Measurements from ENCODE around the gene JAKMIP3.

JAKMIP3 gene

DNA sequence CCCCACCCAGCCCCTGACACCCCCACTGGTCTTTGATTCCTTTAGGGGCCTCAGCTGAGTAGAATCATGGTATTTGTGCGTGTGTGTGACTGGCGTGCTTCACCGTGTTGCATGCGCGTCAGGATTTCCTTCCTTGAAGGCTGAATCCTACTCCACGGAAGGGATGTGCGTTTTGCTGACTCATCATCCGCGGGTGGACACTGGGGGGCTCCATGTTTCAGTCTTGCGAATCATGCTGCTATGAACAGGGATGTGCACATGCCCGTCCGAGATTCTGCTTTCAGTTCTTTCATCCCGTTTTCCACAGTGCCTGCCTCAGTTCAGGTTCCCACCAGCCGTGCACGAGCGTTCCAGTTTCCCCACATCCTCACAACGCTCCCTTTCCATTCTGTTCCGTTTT lies 20.9 kb upstream of the JAKMIP3 start:
- DNase-seq (ENCODE audit: low read depth), result no peak

DNA sequence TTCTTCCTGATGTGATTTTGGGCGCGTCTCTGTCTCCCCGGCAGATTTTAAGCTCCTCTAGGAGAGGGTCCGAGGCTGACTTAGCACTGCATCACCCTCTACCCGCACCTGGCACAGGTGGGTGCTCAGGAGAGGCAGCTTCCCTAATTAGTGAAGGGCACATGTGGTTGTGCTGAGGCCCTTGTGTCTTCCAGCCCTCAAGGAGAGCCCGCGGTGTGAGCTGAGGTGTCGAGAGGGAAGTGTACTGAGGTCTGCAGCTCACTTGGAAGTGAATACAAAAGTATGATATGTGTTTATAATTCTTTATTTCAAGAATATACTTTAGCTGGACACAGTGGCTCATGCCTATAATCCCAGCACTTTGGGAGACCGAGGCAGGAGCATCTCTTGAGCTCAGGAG lies 20.4 kb upstream of the JAKMIP3 start:
- DNase-seq (ENCODE audit: low read depth), result no peak

DNA sequence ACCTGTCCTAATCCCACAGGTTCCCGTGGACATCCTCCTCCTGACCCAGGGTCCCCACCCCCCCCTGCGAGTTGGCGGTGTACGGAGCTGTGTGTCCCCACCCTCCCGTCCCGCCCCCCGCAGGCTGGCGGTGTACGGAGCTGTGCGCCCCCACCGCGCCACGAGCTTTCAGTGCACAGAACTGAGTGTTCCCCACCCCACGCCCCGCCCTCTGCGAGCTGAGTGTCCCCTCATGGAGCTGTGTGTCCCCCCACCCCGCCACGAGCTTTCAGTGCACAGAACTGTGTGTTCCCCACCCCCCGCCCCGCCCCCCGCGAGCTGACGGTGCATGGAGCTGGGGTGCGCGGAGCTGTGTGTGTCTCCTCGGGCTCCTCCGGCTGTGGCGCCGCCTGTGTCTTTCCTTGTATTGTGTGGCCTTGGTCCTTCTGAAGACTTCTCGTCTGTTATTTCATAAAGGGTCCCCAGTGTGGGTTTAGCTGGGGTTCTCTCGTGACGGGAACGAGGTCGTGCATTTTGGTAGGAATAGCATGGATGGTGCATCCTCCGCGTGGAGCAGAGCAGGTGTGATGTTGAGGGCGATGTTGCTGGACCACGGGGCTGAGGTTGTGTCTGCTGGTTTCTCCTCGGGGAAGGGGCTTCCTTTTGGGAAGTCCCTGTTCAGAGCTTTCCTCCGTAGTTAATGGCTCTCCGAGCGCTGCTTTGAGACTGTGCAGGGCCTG lies 18.0 kb upstream of the JAKMIP3 start:
- no peak for DNase-seq (ENCODE audit: low read depth)

DNA sequence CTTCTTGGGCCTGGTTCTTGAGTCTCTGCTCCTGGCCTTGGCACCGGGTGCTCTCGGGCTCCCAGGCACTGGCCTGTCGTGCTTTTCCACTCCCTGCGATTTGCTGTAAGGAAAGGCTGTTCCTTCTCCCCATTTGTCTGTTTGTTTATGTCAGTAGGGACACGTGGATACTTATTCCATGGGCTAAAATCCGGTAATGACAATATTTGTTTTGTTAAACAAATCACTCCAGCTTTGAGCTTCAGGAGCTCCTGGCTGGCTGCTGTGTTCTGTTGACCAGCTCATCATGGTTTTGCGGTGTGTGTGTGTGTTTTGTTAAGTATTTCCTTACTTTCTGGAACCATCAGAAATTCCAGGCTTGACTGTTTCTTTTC lies 17.5 kb upstream of the JAKMIP3 start:
- no peak for DNase-seq (ENCODE audit: low read depth)

DNA sequence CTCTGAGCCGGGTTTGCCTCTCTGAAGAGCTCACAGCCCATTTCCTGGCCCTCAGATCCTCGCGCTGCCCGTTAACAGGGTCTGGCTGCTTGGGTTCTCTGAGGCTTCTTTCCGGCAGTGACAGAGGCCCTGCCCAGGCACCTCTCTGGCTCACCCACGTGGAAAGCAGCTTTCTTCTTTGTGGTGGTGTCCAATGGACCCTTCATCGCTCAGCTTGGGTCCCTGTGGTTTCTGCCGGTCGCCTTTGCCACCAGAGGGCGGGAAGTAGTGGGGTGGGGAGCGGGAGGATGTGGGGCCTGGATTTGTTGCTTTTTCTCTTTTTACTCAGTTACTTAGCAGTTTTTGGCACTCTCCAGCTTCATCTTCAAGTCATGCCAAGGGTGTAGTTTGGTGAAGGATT lies 15.6 kb upstream of the JAKMIP3 start:
- no peak for DNase-seq (ENCODE audit: low read depth)

DNA sequence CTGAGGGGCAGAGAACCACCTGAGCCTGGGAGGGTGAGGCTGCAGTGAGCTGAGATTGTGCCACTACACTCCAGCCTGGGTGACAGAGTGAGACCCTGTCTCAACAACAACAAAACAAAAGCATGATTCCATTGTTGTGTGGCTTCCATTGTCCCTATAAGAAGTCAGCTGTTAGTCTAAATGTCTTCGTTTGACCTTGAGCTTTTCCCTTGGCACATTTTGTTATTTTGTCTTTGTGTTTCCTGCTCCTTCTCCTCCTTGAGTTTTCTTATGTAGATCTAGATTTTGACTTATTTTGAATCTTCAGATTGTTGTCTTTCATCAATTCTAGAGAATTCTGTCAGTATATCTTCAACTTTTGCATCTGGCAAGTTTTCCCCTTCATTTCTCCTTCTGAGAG lies 13.6 kb upstream of the JAKMIP3 start:
- DNase-seq (ENCODE audit: low read depth), result no peak

DNA sequence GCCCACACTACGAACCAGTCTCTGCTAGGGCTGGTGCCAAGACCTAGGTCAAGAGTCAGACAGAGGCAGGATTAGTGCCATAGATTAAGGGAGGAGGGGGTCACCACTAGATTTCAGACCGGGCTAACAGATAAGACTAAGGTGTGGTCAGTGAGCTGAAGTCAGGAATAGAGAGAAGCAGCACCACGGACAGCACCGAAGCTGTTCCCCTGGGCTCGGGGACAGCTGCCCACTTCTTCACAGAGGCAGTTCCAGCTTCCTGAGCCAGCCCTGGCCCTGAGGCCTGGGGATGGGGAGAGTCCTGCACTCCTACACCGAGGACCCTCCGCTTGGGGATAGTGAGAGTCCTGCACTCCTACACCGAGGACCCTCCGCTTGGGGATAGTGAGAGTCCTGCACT lies 11.2 kb upstream of the JAKMIP3 start:
- no peak for DNase-seq (ENCODE audit: low read depth)

DNA sequence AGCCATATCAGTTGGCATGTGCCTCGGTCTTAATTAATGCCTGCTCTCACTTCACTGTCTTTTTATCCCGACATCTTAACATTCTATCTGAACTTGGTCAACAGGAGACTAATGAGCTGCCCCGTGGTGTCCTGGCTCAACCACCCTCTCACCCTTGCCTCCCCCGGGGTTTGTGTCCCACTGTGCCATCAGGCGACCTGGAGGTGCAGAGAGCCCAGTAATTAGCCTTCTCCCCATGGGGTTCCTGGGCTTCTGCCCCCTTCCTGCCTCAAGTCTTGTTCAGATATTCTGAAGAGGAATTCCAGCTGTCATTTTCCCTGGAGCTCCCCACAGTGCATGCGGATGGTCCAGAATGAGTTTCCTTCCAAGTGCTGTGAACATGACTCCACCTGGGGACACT lies 10.1 kb upstream of the JAKMIP3 start:
- no peak for DNase-seq (ENCODE audit: low read depth)

DNA sequence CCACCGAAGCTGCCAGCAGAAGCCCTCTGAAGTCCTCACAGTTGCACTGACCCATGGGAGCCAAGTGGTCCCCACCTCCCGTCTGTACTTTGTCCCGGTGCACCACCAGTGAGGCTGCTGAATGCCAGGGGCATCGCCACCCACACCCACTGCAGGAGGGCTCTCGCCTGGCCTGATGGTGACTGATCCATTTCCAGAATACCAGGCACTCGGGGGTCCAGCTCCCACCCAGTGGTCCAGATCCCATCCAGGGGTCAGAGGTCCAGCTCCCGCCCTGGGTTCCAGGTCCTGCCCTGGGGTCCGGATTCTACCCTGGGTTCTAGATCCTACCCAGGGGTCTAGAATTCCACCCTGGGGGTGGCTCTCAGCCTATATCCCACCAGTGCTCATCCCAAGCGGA lies 9.1 kb upstream of the JAKMIP3 start:
- DNase-seq (ENCODE audit: low read depth), result no peak

DNA sequence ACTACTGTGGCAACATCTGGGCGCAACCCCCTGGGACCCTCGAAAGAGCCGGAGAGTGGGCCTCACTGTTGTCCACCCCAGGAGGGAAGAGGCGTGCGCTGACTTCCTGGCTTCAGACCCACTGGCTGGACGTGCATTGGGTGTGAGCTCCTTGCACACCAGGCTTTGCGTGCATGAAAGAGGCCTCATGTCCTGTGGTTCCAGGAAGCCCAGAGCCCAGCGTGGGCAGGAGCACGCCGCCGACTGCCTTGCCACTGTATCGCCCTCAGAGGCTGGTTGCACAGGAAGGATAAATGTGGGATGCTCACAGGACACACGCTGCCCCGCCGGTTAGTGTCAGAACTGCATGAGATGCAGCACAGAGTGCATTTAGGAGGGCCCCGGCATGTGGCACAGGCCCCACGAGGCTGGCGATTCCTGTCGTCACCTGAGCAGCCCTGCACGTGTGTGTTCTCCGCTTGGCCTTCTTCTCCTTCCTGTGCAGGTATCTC lies 8.5 kb upstream of the JAKMIP3 start:
- DNase-seq (ENCODE audit: low read depth), result no peak

DNA sequence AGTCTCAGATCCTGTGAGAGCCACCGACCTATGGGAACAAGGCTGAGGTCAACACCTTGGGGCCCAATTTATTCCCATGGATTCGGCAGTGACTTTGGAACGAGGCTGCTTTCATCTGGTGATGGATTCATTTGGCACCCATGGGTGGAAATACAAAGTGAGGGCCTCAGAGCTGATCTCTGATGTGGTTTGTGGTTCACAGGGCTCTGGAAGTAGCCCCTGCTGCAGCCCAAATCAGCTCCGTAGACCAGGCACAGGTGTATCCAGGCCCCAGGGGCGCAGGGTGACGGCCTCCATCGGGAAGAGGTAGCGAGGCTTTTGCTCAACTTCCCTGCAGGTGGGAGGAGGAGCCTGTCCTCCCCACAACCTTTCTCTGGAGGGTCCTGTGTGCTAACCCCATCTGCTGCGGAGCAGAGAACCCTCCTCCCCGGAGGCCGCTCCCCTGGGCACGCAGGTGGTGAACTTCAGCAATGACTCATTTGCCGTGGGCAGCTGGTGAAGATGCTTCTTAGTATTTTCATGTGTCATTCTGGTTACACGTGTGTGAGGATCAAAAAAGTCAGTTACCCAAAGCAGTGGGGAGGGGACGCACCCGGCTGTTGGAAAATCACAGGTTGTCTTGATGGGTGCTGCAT lies 7.5 kb upstream of the JAKMIP3 start:
- DNase-seq (ENCODE audit: low read depth), result no peak

DNA sequence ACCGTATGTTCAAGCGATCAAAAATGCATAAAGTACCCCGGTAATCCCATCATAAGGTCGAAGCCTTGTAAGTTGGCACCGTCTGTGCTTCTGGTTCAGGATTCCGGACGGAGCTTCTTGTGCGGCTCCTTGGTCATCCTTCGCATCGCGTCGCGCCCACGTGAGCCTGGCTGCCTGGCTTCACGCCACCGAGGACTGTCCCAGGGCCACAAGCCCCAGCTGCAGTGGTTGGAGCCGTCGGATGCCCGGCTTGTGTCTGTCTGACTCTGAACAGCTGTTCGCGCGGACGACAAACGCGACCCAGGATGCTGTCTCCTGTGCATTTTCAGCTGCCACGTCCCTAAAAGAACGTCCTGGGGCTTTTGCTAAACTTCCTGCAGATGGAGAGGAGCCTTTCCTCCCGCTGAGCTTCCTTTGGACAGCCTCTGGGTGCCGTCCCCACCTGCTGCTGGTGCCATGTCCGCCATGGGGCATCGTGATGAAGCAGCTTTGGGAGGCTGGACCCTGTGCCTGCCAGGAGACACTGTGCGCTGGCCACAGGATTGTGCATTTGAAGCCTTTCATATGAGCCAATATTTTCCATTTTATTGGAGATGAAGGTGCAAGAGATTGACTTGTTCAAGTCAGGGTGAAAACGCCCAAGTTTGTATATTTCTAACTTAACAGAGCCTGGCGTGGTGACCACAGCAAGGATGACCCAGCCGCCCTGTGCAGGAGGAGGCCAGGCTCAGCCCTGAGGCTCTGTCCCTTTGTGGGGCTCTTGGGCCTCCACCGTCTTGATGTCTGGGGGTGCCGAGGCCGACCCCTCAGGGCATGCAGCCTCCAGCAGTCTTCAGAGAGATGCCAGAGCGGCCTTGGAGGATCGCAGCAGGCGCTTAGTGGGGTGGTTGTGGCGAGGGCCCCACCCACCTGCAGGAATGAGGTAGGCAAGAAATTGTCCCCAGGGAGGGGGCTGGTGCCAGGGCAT lies 6.7 kb upstream of the JAKMIP3 start:
- no peak for DNase-seq (ENCODE audit: low read depth)

DNA sequence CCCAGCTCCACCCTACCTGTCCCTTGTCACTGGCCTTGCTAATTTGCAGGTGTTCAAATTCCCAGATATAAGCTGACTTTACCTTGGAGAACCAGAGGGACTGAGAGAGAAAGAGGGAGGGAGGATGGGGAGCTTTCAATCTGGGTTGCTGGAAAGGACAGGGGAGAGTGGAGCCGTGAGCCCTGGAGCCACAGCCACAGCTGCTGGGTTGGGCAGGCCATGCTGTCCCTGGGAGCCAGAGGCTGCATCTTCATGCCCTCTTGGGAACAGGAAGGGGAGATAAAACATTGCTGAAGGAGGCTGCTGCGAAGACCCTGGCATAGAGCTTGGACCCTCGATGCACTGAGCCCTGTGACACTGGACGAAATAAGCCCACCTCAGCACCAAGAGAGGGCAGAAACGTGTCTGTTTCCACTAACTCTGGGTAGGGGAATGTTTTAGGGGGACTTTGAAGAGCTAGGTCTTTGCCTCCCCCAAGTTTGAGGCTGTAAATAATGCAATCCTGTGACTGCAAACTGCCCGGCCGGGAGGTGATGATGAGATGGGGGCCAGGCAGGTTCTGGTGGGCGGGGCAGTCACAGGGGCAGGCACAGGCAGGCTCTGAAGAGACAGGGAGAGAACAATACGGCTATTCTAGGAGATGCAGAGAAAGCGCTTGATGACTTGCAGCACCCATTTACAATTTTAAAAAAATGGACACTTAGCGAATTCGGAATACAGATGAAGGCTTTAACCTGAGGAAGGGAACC lies 5.8 kb upstream of the JAKMIP3 start:
- no peak for DNase-seq (ENCODE audit: low read depth)

DNA sequence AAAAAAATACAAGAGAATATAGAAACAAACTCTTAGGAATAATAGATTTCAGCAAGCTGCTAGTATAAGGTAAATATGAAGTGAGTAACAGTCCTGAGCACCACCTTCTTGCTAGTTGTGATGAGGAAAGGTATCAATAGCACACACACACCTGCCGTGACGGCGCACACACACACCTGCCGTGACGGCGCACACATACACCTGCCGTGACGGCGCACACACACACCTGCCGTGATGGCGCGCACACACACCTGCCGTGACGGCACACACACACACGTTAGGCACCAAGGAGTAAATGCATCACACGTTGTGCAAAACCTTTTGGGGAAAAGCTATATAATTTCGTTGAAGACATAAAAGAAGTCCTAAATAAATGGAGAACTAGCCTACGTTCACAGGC lies 4.7 kb upstream of the JAKMIP3 start:
- no peak for DNase-seq (ENCODE audit: low read depth)

DNA sequence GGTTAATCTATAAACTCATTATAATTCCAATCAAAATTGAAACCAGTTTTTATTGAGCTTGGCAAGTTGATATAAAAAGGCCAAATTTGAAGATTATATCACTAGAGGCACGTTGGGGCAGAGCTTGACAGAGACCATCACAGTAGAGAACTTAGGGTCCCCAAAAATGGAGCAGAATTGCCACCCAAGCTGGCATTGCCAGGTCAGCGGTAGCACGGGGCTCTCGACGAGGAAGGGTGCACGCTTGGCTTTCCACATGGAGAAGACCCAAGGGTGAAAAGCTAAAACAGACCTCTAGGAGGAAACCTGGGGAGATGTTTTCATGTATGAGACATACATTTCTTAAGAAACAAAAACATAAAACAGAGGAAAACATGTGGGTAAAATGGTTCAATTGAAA lies 4.3 kb upstream of the JAKMIP3 start:
- DNase-seq (ENCODE audit: low read depth), result no peak

DNA sequence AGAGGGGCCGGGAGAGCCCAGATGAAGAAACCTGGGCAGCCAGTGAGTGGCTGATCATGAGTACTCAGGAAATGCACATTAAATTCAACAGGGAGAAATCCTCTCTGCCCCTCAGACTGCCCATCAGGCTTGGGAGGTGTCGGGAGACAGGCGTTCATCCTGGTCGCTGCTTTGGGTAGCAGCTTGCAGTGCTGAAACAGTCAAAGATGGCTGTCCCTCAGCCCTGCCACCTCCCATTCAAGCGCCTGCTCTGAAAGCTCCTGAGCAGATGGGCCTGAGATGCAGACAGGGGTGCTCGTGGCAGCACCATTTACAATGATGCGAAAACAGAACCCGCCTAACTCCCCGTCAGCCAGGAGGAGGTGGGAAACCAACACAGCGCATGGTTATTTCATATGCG lies 3.6 kb upstream of the JAKMIP3 start:
- no peak for DNase-seq (ENCODE audit: low read depth)

DNA sequence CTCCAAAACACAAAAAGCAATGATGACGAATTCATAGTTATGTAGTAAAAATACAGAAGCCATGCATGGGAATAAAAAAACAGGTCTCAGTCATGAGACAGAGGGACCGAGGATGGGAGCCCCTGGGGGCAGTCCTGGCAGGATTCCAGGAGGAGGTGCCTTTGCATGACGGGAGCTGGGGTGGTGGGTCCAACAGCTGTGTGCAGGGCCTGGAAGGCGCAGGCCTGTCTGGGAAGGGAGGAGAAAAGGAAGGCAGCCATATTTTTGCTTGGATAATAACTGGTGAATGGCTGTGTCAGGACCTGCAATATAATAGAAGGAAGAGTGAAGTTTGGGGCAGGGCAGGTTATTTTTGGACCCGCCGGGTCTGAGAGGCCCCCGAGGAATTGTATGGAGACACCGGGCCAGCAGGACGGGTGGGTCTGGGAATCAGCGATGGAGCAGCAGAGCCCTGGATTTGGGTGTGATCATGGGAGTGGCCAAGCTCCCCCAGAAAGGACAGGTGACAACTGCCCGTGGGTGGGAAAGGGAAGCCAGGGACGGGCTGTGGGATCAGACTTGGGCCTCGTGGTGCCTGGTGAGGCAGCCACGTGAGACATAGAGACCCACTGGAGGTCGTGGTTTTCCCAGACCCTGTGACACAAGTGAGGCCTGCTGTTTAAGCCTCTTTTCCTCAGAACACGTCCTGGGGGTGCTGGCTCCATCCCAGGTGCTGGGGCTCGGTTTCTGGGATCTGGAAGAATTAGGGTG lies 2.9 kb upstream of the JAKMIP3 start:
- DNase-seq (ENCODE audit: low read depth), result no peak

DNA sequence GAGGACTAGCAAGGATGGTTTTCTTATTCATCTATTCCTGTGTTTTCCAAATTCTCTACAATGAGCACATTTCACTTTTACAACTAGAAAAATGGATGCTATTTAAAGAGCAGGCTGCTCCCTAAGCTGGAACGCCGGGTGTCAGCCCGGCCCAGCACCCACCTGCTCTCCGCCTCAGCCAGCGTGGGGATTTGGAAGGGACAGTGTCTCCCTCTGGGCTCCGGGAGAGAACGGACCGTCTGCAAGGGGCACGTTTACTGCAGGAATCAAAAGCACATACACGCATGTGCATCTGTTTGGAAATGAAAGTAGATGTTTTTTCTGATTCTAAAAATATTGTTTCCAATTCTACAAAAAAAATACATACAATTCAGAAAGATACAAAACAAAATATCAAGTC lies 2.3 kb upstream of the JAKMIP3 start:
- no peak for DNase-seq (ENCODE audit: low read depth)

DNA sequence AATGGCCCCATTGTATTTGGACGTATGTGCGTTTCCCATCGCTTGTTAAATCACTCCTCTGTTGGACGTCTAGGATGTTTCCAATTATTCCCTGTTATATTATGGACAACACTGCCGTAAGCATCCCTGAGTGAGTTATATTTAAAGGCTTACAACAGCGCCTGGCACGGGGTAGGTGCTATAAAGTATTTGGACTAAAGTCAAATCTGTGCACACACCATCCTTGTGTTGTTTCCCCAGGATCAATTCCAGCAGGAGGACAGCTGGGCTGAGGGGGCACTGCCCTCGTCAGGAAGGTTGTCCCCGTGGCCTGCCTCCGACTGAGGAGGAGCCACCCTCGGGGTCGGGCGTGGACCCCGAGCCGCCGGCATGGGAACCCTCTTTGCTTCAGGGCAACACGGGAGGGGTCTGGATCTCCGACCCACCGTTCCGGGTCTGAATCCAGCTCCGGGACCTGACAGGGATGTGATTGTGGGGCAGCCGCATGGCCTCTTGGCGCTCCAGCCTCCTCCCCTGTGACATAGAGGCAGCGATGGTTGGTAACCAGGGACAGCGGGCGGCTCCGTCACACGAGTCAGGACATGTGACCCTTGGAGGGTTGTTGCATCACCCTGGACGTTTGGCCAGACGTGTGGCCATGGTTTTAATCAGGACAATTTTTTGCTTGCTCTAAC lies 1.5 kb upstream of the JAKMIP3 start:
- DNase-seq (ENCODE audit: low read depth), result no peak

DNA sequence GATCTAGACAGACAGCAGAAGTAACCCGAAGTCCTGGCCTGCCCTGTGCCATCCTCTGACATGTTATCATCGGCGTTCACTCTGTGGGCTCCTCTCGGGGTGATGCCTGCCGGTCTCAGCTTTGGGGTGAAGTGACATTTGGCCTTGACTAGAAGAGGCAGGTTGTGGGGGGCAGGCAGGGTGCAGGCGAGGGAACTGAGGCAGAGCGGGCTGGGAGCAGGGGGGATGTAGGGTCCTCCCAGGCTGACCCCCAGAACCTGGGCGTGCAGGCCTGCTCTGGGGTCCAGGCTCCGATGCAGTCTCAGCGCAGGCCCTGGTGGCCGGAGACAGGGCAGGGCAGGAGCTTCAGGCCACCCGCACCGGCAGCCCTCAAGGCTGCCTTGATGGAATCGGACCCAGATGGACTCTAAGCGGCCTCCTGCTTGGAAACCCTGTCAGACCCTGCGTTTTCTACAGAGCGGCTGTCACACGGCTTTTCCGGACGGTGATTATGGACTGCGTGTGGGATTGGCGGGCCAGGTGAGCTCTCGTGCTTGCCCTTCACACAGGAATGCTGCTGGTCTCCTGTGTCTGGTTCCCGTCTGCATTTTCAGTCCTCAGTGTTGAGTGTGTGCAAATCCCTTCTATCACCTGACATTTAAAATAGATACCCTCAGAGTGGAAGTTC lies 842 bp upstream of the JAKMIP3 start:
- DNase-seq (ENCODE audit: low read depth), result no peak

Measured in stimulated activated CD8-positive, alpha-beta memory T cell treated with anti-CD3 and anti-CD28 coated beads, Interleukin-12 subunit alpha, Interleukin-12 subunit beta, amount 100 ng/mL, for 4 hours (primary cell).